Stimulated activated CD4-positive, alpha-beta T cell treated with anti-CD3 and anti-CD28 coated beads, Interleukin-1b, Interleukin-23, amount 100 ng/mL, for 1 hour (primary cell): ENCODE results near the gene ALDH9A1.
"Not testable (repeated sequence)": the region's sequence is repeated elsewhere in the genome, so short reads cannot be mapped to it uniquely, and the experiment has no call there.

Source experiments
- DNase-seq, 2 donors: peaks; one replicate each; pipeline ENCODE4 v3.0.0-alpha.2; 2020; ENCODE audit warnings: low read depth in 2 of 2

ALDH9A1 gene

GRCh38 chr1:165686971-165687433 is 11.4 kb downstream of the ALDH9A1 start:
- DNase-seq, result no peak

- DNase-seq, result no peak
Observed at GRCh38 chr1:165686121-165686970, 12.0 kb downstream of the ALDH9A1 start.

GRCh38 chr1:165683848-165684485 is 14.4 kb downstream of the ALDH9A1 start:
- no peak for DNase-seq

- DNase-seq, result not testable (repeated sequence)
Observed at GRCh38 chr1:165680773-165681172, 17.6 kb downstream of the ALDH9A1 start.

GRCh38 chr1:165680303-165680702 is 18.1 kb downstream of the ALDH9A1 start:
- DNase-seq, result no peak

GRCh38 chr1:165679282-165680036 is 18.9 kb downstream of the ALDH9A1 start:
- no peak for DNase-seq

GRCh38 chr1:165678509-165678908 is 19.9 kb downstream of the ALDH9A1 start:
- DNase-seq, result no peak

GRCh38 chr1:165675794-165676193 is 22.6 kb downstream of the ALDH9A1 start:
- DNase-seq, result no peak

- DNase-seq, result no peak
Observed at GRCh38 chr1:165674599-165674998, 23.8 kb downstream of the ALDH9A1 start.

GRCh38 chr1:165671526-165671925 is 26.8 kb downstream of the ALDH9A1 start:
- no peak for DNase-seq

GRCh38 chr1:165668184-165668583 is 30.2 kb downstream of the ALDH9A1 start:
- no peak for DNase-seq

GRCh38 chr1:165666152-165666825 is 32.1 kb downstream of the ALDH9A1 start:
- DNase-seq, result no peak

GRCh38 chr1:165662186-165662585 is 36.2 kb downstream of the ALDH9A1 start:
- no peak for DNase-seq

GRCh38 chr1:165661703-165662102 is 36.7 kb downstream of the ALDH9A1 start:
- DNase-seq, result no peak

- DNase-seq, result no peak
Observed at GRCh38 chr1:165659581-165659895, 38.8 kb downstream of the ALDH9A1 start.

- not testable (repeated sequence) for DNase-seq
Observed at GRCh38 chr1:165658766-165659580, 39.4 kb downstream of the ALDH9A1 start.

- no peak for DNase-seq
Observed at GRCh38 chr1:165650981-165651625, 47.3 kb downstream of the ALDH9A1 start.

GRCh38 chr1:165648919-165649572 is 49.3 kb downstream of the ALDH9A1 start:
- no peak for DNase-seq

GRCh38 chr1:165647970-165648369 is 50.4 kb downstream of the ALDH9A1 start:
- no peak for DNase-seq

- no peak for DNase-seq
Observed at GRCh38 chr1:165647517-165647916, 50.8 kb downstream of the ALDH9A1 start.
